HepG2 (cell line): ENCODE data around the gene GTF3A. TPM values are rescaled to one million over a fixed set of nuclear protein-coding genes. Genes with fewer than 3 reads are reported as not detected.

Source experiments
- CBX5 ChIP-seq: sonication (generic); formaldehyde crosslinking; IDR thresholded peaks from 2 replicates; pipeline ENCODE4 v1.4.0; 2020; ENCODE audit warnings: missing genetic modification reagents, borderline replicate concordance
- HNF1B ChIP-seq: sonication (generic); formaldehyde crosslinking; IDR thresholded peaks from 2 replicates; pipeline ENCODE4 v1.5.1; 2020; ENCODE audit warnings: mild to moderate bottlenecking, moderate library complexity, missing genetic modification reagents
- IRF2 ChIP-seq: IDR thresholded peaks from 2 replicates; pipeline ENCODE4 v1.6.1; 2018; ENCODE audit warnings: missing genetic modification reagents, missing compliant biosample characterization
- JUND ChIP-seq: sonication (generic); formaldehyde crosslinking; IDR thresholded peaks from 2 replicates; pipeline ENCODE4 v1.8.0; 2022; ENCODE audit warnings: mild to moderate bottlenecking, missing genetic modification reagents
- KDM3A ChIP-seq: IDR thresholded peaks from 2 replicates; pipeline ENCODE4 v1.6.1; 2018; ENCODE audit warnings: low read depth, missing compliant biosample characterization
- MYPOP ChIP-seq: sonication (generic); formaldehyde crosslinking; IDR thresholded peaks from 2 replicates; pipeline ENCODE4 v1.8.1; 2023; ENCODE audit warnings: mild to moderate bottlenecking, moderate library complexity, missing genetic modification reagents
- POLR2AphosphoS2 ChIP-seq: IDR thresholded peaks from 2 replicates; pipeline ENCODE4 v1.6.1; 2011; ENCODE audit warnings: low read depth, low read length, improper control_type of control experiment
- RAD21 ChIP-seq: fragments of 450-650 bp; formaldehyde crosslinking; IDR thresholded peaks from 2 replicates; pipeline ENCODE4 v1.5.0; 2020; ENCODE audit warnings: mild to moderate bottlenecking
- STAG1 ChIP-seq: sonication (generic); formaldehyde crosslinking; IDR thresholded peaks from 2 replicates; pipeline ENCODE4 v1.4.0; 2020; ENCODE audit warnings: missing genetic modification reagents
- TBX3 ChIP-seq: fragments of 450-650 bp; IDR thresholded peaks from 2 replicates; pipeline ENCODE4 v1.6.1; 2017; ENCODE audit warnings: antibody characterized with exemption, mild to moderate bottlenecking, inconsistent platforms, borderline replicate concordance
- THAP9 ChIP-seq: sonication (generic); formaldehyde crosslinking; IDR thresholded peaks from 2 replicates; pipeline ENCODE4; 2020; ENCODE audit warnings: missing genetic modification reagents, mild to moderate bottlenecking, borderline replicate concordance
- TSC22D2 ChIP-seq: sonication (generic); formaldehyde crosslinking; IDR thresholded peaks from 2 replicates; pipeline ENCODE4 v1.5.1; 2020; ENCODE audit warnings: missing genetic modification reagents, mild to moderate bottlenecking, borderline replicate concordance
- XRCC5 ChIP-seq: fragments of 200-400 bp; formaldehyde crosslinking; optimal IDR thresholded peaks from 2 replicates; pipeline ENCODE3; 2017; ENCODE audit warnings: mild to moderate bottlenecking, low read length
- ZMYM4 ChIP-seq: sonication (generic); formaldehyde crosslinking; IDR thresholded peaks from 2 replicates; pipeline ENCODE4 v1.8.1; 2023; ENCODE audit warnings: mild to moderate bottlenecking, missing genetic modification reagents
- ZNF605 ChIP-seq: sonication (generic); formaldehyde crosslinking; IDR thresholded peaks from 2 replicates; pipeline ENCODE4 v1.8.0; 2022; ENCODE audit warnings: mild to moderate bottlenecking, missing genetic modification reagents
- polyA plus RNA-seq, 8 experiments: library from polyadenylated mRNA; depleted of rRNA in 3 of 8; stranded (reverse) in 7 of 8; unstranded in 1 of 8; fragments of >200 nt; fragmentation: Illumina TruSeq in 4 of 8; extraction: Trizol in 4 of 8; gene quantifications; 2 replicates each; pipeline versions ENCODE4 v1.2.1 to v1.2.3, GENCODE V29; 2011 to 2016; ENCODE audit warnings: low read depth in 4 of 8, missing spikeins in 1 of 8, mixed read lengths in 1 of 8; ENCODE audit not compliant: insufficient read depth in 1 of 8
- total RNA-seq, 5 experiments: library from RNA; depleted of rRNA; stranded (reverse); fragments of >200 nt; fragmentation: Illumina TruSeq; extraction: Trizol; gene quantifications; 2 replicates each; pipeline ENCODE4 v1.2.3, GENCODE V29; 2016; ENCODE audit warnings: low read depth in 1 of 5
- TF ChIP-seq, protein P1 (sequence below): sonication (generic); formaldehyde crosslinking; IDR thresholded peaks from 2 replicates; pipeline ENCODE4 v1.5.0; 2020; ENCODE audit warnings: mild to moderate bottlenecking, missing genetic modification reagents
- TF ChIP-seq, protein P2 (sequence below): IDR thresholded peaks from 2 replicates; pipeline ENCODE4 v1.6.1; 2016; ENCODE audit warnings: control low read depth
- TF ChIP-seq, protein P3 (sequence below): sonication (generic); formaldehyde crosslinking; IDR thresholded peaks from 2 replicates; pipeline ENCODE4 v1.5.1; 2020; ENCODE audit warnings: missing genetic modification reagents, mild to moderate bottlenecking, borderline replicate concordance

The GTF3A gene
- total and polyA plus RNA-seq, 2 of the 13 experiments (the other 11 are each of a cell fraction or from before 2014, with no cell fraction given) = 42.1 to 176 TPM

GRCh38 chr13:27383104-27383921, 41.1 kb upstream of the GTF3A start (continued):
- TF ChIP-seq, protein P1, sequence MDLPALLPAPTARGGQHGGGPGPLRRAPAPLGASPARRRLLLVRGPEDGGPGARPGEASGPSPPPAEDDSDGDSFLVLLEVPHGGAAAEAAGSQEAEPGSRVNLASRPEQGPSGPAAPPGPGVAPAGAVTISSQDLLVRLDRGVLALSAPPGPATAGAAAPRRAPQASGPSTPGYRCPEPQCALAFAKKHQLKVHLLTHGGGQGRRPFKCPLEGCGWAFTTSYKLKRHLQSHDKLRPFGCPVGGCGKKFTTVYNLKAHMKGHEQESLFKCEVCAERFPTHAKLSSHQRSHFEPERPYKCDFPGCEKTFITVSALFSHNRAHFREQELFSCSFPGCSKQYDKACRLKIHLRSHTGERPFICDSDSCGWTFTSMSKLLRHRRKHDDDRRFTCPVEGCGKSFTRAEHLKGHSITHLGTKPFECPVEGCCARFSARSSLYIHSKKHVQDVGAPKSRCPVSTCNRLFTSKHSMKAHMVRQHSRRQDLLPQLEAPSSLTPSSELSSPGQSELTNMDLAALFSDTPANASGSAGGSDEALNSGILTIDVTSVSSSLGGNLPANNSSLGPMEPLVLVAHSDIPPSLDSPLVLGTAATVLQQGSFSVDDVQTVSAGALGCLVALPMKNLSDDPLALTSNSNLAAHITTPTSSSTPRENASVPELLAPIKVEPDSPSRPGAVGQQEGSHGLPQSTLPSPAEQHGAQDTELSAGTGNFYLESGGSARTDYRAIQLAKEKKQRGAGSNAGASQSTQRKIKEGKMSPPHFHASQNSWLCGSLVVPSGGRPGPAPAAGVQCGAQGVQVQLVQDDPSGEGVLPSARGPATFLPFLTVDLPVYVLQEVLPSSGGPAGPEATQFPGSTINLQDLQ (CRISPR knock-in tag) = no peak
- TF ChIP-seq CBX5 (no peak), JUND (CRISPR knock-in tag) (peak; percentile 46; the same call in 1 of the 2 replicates), XRCC5 (no peak), ZMYM4 (peak; percentile 63; the same call in 1 of the 2 replicates), RAD21 (CRISPR knock-in tag) (peak; percentile 84), KDM3A (CRISPR knock-in tag) (0 out of 2 replicates have a peak, but pooled peaks have one; percentile 42), THAP9 (CRISPR knock-in tag) (no peak), POLR2AphosphoS2 (no peak), IRF2 (CRISPR knock-in tag) (peak; percentile 22; the same call in 1 of the 2 replicates), TBX3 (no peak), HNF1B (CRISPR knock-in tag) (0 out of 2 replicates have a peak, but pooled peaks have one; percentile 18), STAG1 (peak; percentile 77), TSC22D2 (CRISPR knock-in tag) (no peak), MYPOP (CRISPR knock-in tag) (peak; percentile 41; the same call in 1 of the 2 replicates), ZNF605 (CRISPR knock-in tag) (0 out of 2 replicates have a peak, but pooled peaks have one; percentile 15)
- TF ChIP-seq, protein P2, sequence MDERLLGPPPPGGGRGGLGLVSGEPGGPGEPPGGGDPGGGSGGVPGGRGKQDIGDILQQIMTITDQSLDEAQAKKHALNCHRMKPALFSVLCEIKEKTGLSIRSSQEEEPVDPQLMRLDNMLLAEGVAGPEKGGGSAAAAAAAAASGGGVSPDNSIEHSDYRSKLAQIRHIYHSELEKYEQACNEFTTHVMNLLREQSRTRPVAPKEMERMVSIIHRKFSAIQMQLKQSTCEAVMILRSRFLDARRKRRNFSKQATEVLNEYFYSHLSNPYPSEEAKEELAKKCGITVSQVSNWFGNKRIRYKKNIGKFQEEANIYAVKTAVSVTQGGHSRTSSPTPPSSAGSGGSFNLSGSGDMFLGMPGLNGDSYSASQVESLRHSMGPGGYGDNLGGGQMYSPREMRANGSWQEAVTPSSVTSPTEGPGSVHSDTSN (CRISPR knock-in tag) = no peak
- TF ChIP-seq, protein P3, sequence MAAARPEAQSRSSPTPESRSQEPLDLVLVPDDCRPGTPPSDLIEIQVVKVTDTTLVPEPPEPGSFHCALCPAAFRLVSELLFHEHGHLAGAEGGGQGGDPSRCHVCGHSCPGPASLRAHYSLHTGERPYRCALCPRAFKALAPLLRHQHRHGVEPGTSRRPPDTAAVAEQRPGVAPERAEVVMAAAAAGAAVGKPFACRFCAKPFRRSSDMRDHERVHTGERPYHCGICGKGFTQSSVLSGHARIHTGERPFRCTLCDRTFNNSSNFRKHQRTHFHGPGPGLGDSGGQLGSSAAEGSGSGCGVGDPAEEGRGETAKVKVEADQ (CRISPR knock-in tag) = no peak
